WTC11 (cell line): ENCODE data around the gene MYBPH. TPM values are rescaled to one million over a fixed set of nuclear protein-coding genes. Genes with fewer than 3 reads are reported as not detected.

Experiments used
- ATAC-seq: fragments of 200-7000 bp; cut with Tn5 transposase; 2 replicates; pipeline ENCODE4 v1.10.0; 2021; ENCODE audit warnings: mild to moderate bottlenecking, moderate library complexity
- Bru-seq: library from RNA; stranded (reverse); fragments of 400-500 nt; gene quantifications from one replicate; lab custom pipeline; 2021; lab: Mats Ljungman, UMichigan
- CTCF ChIA-PET: fragments of 300-600 bp; sonication (Branson Sonifier 250); formaldehyde crosslinking; loops from one replicate; lab custom pipeline; 2021; ENCODE audit warnings: antibody characterized with exemption; lab: Charles Lee
- POLR2A ChIA-PET: fragments of 350-600 bp; sonication (Branson Sonifier 250); formaldehyde crosslinking; loops from one replicate; lab custom pipeline; 2021; ENCODE audit warnings: antibody characterized with exemption; lab: Charles Lee
- DNase-seq: peaks from one replicate; pipeline ENCODE4 v3.0.0; 2021; ENCODE audit warnings: low spot score
- H3K27ac Mint-ChIP-seq: 2 replicates; pipeline ENCODE4 v1.8.0; 2021; ENCODE audit warnings: mixed read lengths
- H3K27me3 Mint-ChIP-seq: 2 replicates; pipeline ENCODE4 v1.8.0; 2021; ENCODE audit warnings: low read depth, mild to moderate bottlenecking, moderate library complexity, mixed read lengths
- H3K36me3 Mint-ChIP-seq: 2 replicates; pipeline ENCODE4 v1.8.0; 2021; ENCODE audit warnings: mixed read lengths
- H3K4me1 Mint-ChIP-seq: 2 replicates; pipeline ENCODE4 v1.8.0; 2022; ENCODE audit warnings: mixed read lengths
- H3K4me3 Mint-ChIP-seq: 2 replicates; pipeline ENCODE4 v1.8.0; 2021; ENCODE audit warnings: mild to moderate bottlenecking, moderate library complexity, mixed read lengths
- H3K9me3 Mint-ChIP-seq: 2 replicates; pipeline ENCODE4 v1.8.0; 2021; ENCODE audit warnings: mixed read lengths
- ELF4 ChIP-seq: sonication (generic); formaldehyde crosslinking; IDR thresholded peaks from 2 replicates; pipeline ENCODE4 v1.8.1; 2022; ENCODE audit warnings: low read depth, mild to moderate bottlenecking, moderate library complexity, missing genetic modification reagents
- GABPB1 ChIP-seq: sonication (generic); formaldehyde crosslinking; IDR thresholded peaks from 2 replicates; pipeline ENCODE4 v1.8.1; 2023; ENCODE audit warnings: mild to moderate bottlenecking, missing genetic modification reagents
- GRHL2 ChIP-seq: fragments of 250-450 bp; sonication (Bioruptor Pico); IDR thresholded peaks from 2 replicates; pipeline ENCODE4 v1.8.0; 2022; ENCODE audit warnings: mild to moderate bottlenecking, moderate library complexity; ENCODE audit not compliant: insufficient replicate concordance, severe bottlenecking
- JAZF1 ChIP-seq: fragments of 250-450 bp; sonication (Bioruptor Pico); IDR thresholded peaks from 2 replicates; pipeline ENCODE4 v1.9.0; 2021; ENCODE audit warnings: moderate library complexity, mild to moderate bottlenecking, inconsistent platforms
- NFATC4 ChIP-seq: fragments of 250-450 bp; sonication (Bioruptor Pico); IDR thresholded peaks from 2 replicates; pipeline ENCODE4 v1.9.0; 2021; ENCODE audit warnings: mild to moderate bottlenecking
- NFYB ChIP-seq: sonication (generic); formaldehyde crosslinking; conservative IDR thresholded peaks from 2 replicates; pipeline ENCODE4 v1.8.0; 2022; ENCODE audit warnings: low read depth, missing genetic modification reagents
- NR3C1 ChIP-seq: sonication (generic); formaldehyde crosslinking; conservative IDR thresholded peaks from 2 replicates; pipeline ENCODE4 v1.8.1; 2023; ENCODE audit warnings: low read depth, mild to moderate bottlenecking, missing genetic modification reagents
- SP1 ChIP-seq: sonication (generic); formaldehyde crosslinking; conservative IDR thresholded peaks from 2 replicates; pipeline ENCODE4 v1.8.1; 2022; ENCODE audit warnings: missing genetic modification reagents
- TEAD1 ChIP-seq: sonication (generic); formaldehyde crosslinking; IDR thresholded peaks from 2 replicates; pipeline ENCODE4 v1.8.0; 2022; ENCODE audit warnings: mild to moderate bottlenecking, missing genetic modification reagents
- ZBTB21 ChIP-seq: sonication (generic); formaldehyde crosslinking; IDR thresholded peaks from 2 replicates; pipeline ENCODE4 v1.8.1; 2023; ENCODE audit warnings: mild to moderate bottlenecking, missing genetic modification reagents, borderline replicate concordance
- long read RNA-seq, 3 experiments: library from RNA in 1 of 3; library from capped mRNA in 1 of 3; library from polyadenylated mRNA in 1 of 3; unstranded in 2 of 3; stranded (forward) in 1 of 3; transcript quantifications; one replicate each; pipeline ENCODE4 v2.0.0, GENCODE V29; 2021
- total RNA-seq: library from RNA; stranded (reverse); gene quantifications from 3 replicates; pipeline ENCODE4 v1.2.3, GENCODE V29; 2021
- TF ChIP-seq, protein P1 (sequence below): sonication (generic); formaldehyde crosslinking; IDR thresholded peaks from 2 replicates; pipeline ENCODE4 v1.8.1; 2022; ENCODE audit warnings: low read depth, mild to moderate bottlenecking, moderate library complexity, missing genetic modification reagents, borderline replicate concordance
- TF ChIP-seq, protein P2 (sequence below): sonication (generic); formaldehyde crosslinking; IDR thresholded peaks from 2 replicates; pipeline ENCODE4 v1.8.1; 2022; ENCODE audit warnings: low read depth, missing genetic modification reagents, borderline replicate concordance
- TF ChIP-seq, protein P3 (sequence below): fragments of 250-450 bp; sonication (Bioruptor Pico); IDR thresholded peaks from 2 replicates; pipeline ENCODE4 v1.8.0; 2021; ENCODE audit warnings: mild to moderate bottlenecking
- TF ChIP-seq, protein P4 (sequence below): fragments of 250-450 bp; sonication (Bioruptor Pico); IDR thresholded peaks from 2 replicates; pipeline ENCODE4 v1.9.0; 2021; ENCODE audit warnings: moderate library complexity, mild to moderate bottlenecking, inconsistent platforms, borderline replicate concordance
- TF ChIP-seq, protein P5 (sequence below): sonication (generic); formaldehyde crosslinking; conservative IDR thresholded peaks from 2 replicates; pipeline ENCODE4 v1.8.1; 2023; ENCODE audit warnings: mild to moderate bottlenecking, low read depth, missing genetic modification reagents, moderate library complexity
- TF ChIP-seq, protein P6 (sequence below): sonication (generic); formaldehyde crosslinking; IDR thresholded peaks from 2 replicates; pipeline ENCODE4 v1.8.0; 2022; ENCODE audit warnings: mild to moderate bottlenecking, missing genetic modification reagents
- TF ChIP-seq, protein P7 (sequence below): sonication (generic); formaldehyde crosslinking; IDR thresholded peaks from 2 replicates; pipeline ENCODE4 v1.8.0; 2023; ENCODE audit warnings: missing genetic modification reagents, mild to moderate bottlenecking, borderline replicate concordance

Gene MYBPH, protein sequence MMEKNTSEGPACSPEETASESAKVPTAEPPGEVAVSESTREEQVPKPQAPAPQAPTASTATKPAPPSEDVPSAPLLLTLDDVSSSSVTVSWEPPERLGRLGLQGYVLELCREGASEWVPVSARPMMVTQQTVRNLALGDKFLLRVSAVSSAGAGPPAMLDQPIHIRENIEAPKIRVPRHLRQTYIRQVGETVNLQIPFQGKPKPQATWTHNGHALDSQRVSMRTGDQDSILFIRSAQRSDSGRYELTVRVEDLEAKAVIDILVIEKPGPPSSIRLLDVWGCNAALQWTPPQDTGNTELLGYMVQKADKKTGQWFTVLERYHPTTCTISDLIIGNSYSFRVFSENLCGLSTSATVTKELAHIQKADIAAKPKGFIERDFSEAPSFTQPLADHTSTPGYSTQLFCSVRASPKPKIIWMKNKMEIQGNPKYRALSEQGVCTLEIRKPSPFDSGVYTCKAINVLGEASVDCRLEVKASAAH
- not detected in 3 replicates for total RNA-seq
- not detected for Bru-seq, nascent RNA
- long read RNA-seq, experiment 1 = 0 reads
- long read RNA-seq, experiment 2 = 0 reads
- long read RNA-seq, experiment 3 = 0 reads

DNA sequence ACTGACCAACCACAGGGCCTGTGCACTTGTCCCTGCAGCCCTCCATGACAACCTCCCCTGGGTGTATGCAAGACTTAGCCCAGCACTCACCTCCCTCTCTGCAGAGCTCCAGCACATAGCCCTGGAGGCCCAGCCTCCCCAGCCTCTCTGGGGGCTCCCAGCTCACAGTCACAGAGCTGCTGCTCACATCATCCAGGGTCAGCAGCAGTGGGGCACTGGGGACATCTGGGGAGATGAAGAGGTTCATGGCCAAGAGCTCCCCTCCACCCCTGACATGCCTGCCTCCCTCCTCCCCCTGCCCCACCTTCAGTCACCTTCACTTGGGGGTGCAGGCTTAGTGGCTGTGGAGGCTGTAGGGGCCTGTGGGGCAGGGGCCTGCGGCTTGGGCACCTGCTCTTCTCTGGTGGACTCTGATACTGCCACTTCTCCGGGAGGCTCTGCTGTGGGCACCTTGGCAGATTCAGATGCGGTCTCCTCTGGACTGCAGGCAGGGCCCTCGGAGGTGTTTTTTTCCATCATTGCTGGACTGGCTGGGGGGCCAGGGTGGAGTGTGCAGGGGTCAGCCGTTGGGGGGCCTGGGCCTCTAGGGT is at the start of gene MYBPH:
Gene MYBPH, minus strand, starts transcription at position 590 of the 590 bp plus-strand sequence. Its CDS starts 71 bp downstream, at position 519.
- H3K27ac Mint-ChIP-seq = no peak within 1 kb of the TSS
- CTCF ChIA-PET = interaction anchor here (0.6 to 7.1 kb wide), 8 partner anchors 27 to 136 kb away, joined by 3 to 75 read pairs (median 8); partner anchors contain the start of gene ADORA1
- H3K36me3 Mint-ChIP-seq = no peaks in the 10 kb centered on the region
- no peak within 1 kb of the TSS for H3K4me3 Mint-ChIP-seq
- no peak for TF ChIP-seq NFATC4 (CRISPR knock-in tag)
- TF ChIP-seq, protein P1, sequence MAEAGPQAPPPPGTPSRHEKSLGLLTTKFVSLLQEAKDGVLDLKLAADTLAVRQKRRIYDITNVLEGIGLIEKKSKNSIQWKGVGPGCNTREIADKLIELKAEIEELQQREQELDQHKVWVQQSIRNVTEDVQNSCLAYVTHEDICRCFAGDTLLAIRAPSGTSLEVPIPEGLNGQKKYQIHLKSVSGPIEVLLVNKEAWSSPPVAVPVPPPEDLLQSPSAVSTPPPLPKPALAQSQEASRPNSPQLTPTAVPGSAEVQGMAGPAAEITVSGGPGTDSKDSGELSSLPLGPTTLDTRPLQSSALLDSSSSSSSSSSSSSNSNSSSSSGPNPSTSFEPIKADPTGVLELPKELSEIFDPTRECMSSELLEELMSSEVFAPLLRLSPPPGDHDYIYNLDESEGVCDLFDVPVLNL (CRISPR knock-in tag) = no peak
- TF ChIP-seq, protein P2, sequence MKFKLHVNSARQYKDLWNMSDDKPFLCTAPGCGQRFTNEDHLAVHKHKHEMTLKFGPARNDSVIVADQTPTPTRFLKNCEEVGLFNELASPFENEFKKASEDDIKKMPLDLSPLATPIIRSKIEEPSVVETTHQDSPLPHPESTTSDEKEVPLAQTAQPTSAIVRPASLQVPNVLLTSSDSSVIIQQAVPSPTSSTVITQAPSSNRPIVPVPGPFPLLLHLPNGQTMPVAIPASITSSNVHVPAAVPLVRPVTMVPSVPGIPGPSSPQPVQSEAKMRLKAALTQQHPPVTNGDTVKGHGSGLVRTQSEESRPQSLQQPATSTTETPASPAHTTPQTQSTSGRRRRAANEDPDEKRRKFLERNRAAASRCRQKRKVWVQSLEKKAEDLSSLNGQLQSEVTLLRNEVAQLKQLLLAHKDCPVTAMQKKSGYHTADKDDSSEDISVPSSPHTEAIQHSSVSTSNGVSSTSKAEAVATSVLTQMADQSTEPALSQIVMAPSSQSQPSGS = no peak
- TF ChIP-seq JAZF1 (CRISPR knock-in tag) = no peak
- TF ChIP-seq ZBTB21 = no peak
- TF ChIP-seq ELF4 = no peak
- TF ChIP-seq GRHL2 (CRISPR knock-in tag) = no peak
- TF ChIP-seq, protein P3, sequence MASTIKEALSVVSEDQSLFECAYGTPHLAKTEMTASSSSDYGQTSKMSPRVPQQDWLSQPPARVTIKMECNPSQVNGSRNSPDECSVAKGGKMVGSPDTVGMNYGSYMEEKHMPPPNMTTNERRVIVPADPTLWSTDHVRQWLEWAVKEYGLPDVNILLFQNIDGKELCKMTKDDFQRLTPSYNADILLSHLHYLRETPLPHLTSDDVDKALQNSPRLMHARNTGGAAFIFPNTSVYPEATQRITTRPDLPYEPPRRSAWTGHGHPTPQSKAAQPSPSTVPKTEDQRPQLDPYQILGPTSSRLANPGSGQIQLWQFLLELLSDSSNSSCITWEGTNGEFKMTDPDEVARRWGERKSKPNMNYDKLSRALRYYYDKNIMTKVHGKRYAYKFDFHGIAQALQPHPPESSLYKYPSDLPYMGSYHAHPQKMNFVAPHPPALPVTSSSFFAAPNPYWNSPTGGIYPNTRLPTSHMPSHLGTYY (CRISPR knock-in tag) = no peak
- no peak for TF ChIP-seq SP1 (CRISPR knock-in tag)
- TF ChIP-seq, protein P4, sequence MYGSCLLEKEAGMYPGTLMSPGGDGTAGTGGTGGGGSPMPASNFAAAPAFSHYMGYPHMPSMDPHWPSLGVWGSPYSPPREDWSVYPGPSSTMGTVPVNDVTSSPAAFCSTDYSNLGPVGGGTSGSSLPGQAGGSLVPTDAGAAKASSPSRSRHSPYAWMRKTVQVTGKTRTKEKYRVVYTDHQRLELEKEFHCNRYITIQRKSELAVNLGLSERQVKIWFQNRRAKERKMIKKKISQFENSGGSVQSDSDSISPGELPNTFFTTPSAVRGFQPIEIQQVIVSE (CRISPR knock-in tag) = no peak
- TF ChIP-seq NR3C1 = no peak
- TF ChIP-seq, protein P5, sequence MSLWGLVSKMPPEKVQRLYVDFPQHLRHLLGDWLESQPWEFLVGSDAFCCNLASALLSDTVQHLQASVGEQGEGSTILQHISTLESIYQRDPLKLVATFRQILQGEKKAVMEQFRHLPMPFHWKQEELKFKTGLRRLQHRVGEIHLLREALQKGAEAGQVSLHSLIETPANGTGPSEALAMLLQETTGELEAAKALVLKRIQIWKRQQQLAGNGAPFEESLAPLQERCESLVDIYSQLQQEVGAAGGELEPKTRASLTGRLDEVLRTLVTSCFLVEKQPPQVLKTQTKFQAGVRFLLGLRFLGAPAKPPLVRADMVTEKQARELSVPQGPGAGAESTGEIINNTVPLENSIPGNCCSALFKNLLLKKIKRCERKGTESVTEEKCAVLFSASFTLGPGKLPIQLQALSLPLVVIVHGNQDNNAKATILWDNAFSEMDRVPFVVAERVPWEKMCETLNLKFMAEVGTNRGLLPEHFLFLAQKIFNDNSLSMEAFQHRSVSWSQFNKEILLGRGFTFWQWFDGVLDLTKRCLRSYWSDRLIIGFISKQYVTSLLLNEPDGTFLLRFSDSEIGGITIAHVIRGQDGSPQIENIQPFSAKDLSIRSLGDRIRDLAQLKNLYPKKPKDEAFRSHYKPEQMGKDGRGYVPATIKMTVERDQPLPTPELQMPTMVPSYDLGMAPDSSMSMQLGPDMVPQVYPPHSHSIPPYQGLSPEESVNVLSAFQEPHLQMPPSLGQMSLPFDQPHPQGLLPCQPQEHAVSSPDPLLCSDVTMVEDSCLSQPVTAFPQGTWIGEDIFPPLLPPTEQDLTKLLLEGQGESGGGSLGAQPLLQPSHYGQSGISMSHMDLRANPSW (CRISPR knock-in tag) = no peak
- no peak for TF ChIP-seq GABPB1
- TF ChIP-seq TEAD1 (CRISPR knock-in tag) = no peak
- TF ChIP-seq, protein P6, sequence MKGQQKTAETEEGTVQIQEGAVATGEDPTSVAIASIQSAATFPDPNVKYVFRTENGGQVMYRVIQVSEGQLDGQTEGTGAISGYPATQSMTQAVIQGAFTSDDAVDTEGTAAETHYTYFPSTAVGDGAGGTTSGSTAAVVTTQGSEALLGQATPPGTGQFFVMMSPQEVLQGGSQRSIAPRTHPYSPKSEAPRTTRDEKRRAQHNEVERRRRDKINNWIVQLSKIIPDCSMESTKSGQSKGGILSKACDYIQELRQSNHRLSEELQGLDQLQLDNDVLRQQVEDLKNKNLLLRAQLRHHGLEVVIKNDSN (CRISPR knock-in tag) = no peak
- TF ChIP-seq, protein P7, sequence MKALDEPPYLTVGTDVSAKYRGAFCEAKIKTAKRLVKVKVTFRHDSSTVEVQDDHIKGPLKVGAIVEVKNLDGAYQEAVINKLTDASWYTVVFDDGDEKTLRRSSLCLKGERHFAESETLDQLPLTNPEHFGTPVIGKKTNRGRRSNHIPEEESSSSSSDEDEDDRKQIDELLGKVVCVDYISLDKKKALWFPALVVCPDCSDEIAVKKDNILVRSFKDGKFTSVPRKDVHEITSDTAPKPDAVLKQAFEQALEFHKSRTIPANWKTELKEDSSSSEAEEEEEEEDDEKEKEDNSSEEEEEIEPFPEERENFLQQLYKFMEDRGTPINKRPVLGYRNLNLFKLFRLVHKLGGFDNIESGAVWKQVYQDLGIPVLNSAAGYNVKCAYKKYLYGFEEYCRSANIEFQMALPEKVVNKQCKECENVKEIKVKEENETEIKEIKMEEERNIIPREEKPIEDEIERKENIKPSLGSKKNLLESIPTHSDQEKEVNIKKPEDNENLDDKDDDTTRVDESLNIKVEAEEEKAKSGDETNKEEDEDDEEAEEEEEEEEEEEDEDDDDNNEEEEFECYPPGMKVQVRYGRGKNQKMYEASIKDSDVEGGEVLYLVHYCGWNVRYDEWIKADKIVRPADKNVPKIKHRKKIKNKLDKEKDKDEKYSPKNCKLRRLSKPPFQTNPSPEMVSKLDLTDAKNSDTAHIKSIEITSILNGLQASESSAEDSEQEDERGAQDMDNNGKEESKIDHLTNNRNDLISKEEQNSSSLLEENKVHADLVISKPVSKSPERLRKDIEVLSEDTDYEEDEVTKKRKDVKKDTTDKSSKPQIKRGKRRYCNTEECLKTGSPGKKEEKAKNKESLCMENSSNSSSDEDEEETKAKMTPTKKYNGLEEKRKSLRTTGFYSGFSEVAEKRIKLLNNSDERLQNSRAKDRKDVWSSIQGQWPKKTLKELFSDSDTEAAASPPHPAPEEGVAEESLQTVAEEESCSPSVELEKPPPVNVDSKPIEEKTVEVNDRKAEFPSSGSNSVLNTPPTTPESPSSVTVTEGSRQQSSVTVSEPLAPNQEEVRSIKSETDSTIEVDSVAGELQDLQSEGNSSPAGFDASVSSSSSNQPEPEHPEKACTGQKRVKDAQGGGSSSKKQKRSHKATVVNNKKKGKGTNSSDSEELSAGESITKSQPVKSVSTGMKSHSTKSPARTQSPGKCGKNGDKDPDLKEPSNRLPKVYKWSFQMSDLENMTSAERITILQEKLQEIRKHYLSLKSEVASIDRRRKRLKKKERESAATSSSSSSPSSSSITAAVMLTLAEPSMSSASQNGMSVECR (CRISPR knock-in tag) = no peak
- TF ChIP-seq NFYB = no peak
- H3K9me3 Mint-ChIP-seq = no peaks in the 10 kb centered on the region
- POLR2A ChIA-PET = no interaction called here
- H3K27me3 Mint-ChIP-seq = no peaks in the 10 kb centered on the region
- DNase-seq = no peak
- no peak for ATAC-seq
- peaks cover 22% of the 10 kb centered on the region for H3K4me1 Mint-ChIP-seq
